GM19025 (cell line): ENCODE data around the gene CRYL1.

Source experiments
- ATAC-seq: cut with Tn5 transposase; IDR thresholded peaks from one replicate; pipeline ENCODE4 v1.9.1; 2021; ENCODE audit warnings: mild to moderate bottlenecking, low read depth, moderate library complexity; ENCODE audit not compliant: unreplicated experiment

CRYL1 gene

DNA sequence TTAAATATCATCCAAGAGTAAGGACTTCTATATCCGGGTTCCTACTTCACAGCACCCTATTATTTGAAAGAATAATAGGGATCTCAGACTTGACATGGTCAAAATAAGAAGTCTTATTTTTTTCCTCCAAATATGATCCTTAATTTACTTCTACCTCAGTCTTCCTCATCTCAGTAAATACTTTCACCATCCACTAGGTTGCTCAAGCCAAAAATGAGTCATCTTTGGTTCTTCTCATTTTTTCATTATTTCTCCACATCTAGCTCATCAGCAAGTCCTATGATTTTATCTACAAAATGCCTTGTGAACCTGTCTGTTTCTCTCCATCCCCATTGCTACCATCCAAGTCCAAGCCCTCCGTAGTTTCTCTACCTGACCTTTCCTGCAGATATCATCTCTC lies 171.7 kb downstream of the CRYL1 start:
- ATAC-seq = no peak
